GM23248 (cell line): ENCODE measurements around the gene HOXA3.

ENCODE experiments used
- EZH2 ChIP-seq: fragments of 200-600 bp; sonication (generic); IDR thresholded peaks from 2 replicates; pipeline ENCODE4 v1.6.1; 2018; ENCODE audit warnings: antibody characterized with exemption, mild to moderate bottlenecking; ENCODE audit not compliant: insufficient read depth, poor library complexity, severe bottlenecking
- EZH2phosphoT487 ChIP-seq: fragments of 200-600 bp; sonication (generic); IDR thresholded peaks from 2 replicates; pipeline ENCODE4 v1.6.1; 2018; ENCODE audit warnings: antibody characterized with exemption, moderate library complexity, mild to moderate bottlenecking, low read depth; ENCODE audit not compliant: insufficient read depth

- TF ChIP-seq EZH2 (no peak), EZH2phosphoT487 (no peak)
Observed at GRCh38 chr7:27191161-27191731, 38.9 kb upstream of the HOXA3 start.
